Measurements from ENCODE around the gene KLHDC7A.

Gene KLHDC7A

DNA sequence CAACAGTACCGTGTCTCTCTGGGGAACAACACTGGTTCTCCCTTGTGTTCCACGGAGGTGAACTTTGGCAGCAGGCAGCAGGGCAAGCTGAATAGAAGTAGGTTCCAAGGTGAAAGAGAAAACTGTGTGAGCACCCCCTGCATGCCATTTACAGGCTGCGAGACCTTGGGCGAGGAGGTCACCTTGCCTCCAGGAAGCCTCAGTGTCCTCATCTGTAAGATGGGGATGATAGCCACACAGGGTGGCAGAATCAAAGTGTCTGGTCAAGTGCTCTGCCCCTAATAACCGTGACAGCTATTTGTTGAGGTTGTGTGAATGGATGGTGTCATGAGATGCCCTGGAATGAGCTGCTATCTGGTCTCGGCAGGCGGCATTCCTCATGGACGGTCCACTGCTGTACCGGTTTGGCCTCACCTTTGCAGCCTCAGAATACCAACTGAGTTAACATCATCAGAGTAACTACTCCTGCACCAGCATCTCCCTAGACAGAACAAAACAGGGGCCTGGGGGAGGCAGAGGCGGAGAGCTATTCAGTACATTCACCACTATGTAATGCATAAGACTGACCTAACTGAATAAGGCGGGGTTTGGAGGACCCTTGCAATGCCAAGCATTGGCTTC, 7.4 kb upstream of the KLHDC7A start:
- DNase-seq, result no peak

DNA sequence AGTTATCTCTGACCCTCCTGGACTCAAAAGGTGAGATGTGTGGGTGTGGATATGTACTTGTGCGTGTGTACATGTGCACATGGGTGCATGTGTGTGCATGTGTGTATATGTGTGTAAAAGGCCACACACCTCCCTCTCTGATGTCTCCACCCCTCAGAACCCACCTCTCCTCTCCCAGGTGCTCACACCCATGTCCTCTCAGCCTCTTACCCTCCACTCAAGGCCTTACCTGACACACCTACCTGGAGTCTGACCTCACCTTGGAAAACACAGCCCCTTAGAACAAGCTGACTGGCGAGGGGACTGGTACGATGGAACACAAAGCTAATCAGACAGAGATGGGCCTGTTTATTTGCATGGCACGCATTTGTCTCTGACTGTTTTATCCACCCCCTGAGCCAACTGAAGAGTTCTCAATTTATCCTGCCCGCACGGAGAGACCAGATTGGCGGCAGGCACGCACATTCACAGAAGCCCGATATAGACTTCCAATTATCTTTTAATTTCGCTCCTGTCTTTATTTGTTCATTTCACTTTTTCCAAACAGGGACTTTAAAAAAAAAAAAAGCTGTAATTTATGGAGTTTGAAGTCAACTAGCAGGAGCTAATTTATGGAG, 6.1 kb upstream of the KLHDC7A start:
- no peak for DNase-seq

DNA sequence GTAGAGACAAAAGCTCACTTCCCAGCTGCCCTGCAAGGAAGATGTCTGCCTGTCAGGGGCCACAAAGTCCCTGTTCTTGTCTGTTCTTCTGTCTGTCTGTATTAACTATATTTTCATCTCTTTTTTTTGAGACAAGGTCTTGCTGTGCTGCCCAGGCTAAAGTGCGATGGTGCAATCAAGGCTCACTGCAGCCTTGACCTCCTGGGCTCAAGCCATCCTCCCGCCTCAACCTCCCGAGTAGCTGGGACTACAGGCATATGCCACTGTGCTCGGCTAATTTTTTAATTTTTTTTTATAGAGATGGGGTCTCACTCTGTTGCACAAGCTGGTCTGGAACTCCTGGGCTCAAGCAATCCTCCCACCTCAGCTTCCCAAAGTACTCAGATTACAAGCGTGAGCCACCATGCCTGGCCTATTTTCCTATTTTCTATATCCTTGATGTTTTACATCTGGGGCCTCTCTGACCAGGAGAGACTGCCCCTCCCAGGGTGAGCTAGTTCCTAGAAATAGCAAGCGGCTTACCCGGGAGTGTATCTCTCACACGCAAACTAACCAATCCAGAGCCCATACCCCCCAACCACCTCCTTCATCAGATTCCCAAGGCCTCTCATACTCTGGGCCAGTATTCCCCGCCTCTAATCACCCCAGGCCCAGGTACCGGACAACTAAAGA, 5.4 kb upstream of the KLHDC7A start:
- DNase-seq, result no peak

DNA sequence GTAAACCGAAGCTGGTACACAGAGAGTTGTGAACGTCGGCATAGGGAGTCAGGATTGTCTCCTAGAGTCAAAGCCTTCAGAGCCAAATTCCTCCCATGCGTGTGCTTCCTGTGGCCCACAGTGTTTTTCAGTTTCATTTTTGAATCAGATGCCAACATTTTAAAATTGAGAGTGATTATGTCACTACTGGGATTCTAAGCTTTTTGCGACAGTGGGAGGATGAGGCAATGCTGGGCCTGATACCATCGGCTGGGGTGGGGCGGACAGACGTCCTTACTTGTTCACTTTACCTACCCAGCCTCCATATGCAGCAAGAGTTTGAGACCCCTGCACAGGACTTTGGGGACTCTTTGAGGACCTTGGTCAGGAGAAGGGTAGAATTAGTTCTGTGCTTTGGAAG, 1.3 kb upstream of the KLHDC7A start:
- DNase-seq, result no peak

DNA sequence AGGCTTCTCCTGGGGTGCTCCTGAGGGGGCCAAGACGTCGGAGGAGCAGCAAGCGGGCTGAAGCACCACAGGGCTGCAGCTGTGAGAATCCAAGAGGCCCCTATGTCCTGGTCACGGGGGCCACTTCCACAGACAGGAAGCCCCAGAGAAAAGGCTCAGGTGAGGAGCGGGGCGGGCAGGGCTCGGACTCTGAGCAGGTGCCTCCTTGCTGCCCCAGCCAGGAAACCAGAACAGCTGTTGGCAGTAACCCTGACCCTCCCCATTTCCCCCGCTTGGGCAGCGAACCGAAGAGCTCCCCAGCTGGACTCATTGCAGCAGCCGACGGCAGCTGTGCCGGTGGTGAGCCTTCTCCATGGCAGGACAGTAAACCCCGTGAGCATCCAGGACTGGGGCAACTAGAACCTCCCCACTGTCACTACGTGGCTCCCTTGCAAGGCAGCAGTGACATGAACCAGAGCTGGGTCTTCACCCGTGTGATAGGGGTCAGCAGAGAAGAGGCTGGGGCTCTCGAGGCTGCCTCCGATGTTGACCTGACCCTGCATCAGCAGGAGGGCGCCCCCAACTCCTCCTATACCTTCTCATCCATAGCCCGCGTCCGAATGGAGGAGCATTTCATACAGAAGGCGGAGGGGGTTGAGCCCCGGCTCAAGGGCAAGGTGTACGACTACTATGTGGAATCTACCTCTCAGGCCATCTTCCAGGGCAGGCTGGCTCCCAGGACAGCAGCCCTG, 625 bp downstream of the KLHDC7A start:
- DNase-seq, result no peak

- DNase-seq, result no peak
Observed at GRCh38 chr1:18481921-18482701, 1.4 kb downstream of the KLHDC7A start.

- DNase-seq, result no peak
Observed at GRCh38 chr1:18482721-18483425, 2.1 kb downstream of the KLHDC7A start.

- DNase-seq, result no peak
Observed at GRCh38 chr1:18484276-18484675, 3.5 kb downstream of the KLHDC7A start.

DNA sequence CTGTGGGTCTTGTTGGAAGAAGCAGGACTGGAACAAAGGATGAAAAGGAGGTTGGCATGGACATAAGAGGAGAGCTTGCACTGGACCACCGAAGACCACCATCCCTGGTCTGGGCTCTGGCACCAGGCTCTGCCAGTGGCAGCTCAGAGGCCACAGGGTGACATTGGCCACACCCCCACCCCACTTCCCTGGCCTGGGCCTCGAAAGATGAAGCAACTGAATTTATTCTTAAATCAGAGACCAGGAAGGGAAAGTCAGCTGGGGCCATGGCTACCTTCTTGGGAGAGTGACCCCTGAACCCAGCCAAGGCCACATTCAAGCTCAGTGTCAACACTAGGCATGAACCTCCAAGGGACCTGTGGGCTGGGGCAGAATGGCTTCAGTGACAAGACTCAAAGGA, 4.0 kb downstream of the KLHDC7A start:
- DNase-seq, result no peak

- DNase-seq, result no peak
Observed at GRCh38 chr1:18485227-18485626, 4.5 kb downstream of the KLHDC7A start.

DNA sequence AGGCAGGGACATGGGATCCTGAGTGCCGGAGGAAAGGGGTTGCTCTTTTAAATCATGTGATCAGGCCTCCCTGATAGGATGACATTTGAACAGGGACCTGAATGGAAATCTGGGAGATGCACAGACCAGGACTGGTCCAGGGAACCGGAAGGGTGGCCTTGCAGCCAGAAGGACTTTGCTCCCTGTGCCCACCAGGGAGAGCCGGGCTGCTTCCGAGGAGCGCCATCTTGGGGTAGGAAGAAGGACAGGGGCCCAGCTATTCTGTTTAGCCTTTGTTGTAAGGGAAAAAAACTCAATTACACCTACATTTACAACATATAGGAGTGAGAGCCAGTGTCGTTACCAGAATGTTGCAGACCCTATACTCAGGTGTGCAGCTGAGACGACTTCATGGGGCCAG, 5.5 kb downstream of the KLHDC7A start:
- no peak for DNase-seq

DNA sequence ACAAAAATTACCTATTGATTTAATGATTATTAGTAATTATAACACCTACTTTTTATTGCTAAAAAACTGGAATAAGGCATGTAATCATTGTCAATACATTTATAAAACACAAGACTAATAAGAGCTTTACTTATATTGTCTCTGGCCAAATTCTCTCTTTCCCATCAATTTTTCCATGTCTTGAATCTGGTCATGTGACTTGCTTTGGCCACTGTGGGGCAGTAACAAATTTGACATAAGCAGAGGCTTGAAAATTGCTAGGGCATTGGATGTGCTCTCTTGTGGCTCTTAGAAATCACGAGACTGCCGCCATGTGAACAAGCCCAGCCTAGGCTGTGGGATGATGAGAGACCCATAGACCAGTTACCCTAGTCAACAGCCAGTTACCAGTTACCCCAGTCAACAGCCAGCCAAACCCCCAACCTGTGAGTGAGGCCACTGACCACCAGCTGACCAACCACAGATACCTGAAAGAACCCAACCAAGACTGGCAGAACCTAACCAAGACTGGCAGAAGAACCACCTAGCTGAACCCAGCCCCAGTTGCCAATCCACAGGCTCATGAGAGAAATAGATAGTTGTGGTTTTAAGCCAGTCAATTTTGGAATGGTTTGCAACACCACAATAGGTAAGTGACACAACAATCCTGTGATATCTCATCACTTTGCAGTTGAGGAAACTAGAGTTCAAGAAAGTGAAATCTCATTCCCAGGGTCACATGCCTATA, 8.8 kb downstream of the KLHDC7A start:
- DNase-seq, result no peak

GRCh38 chr1:18491168-18491567, 10.4 kb downstream of the KLHDC7A start:
- no peak for DNase-seq

- DNase-seq, result no peak
Observed at GRCh38 chr1:18494304-18494703, 13.6 kb downstream of the KLHDC7A start.

- DNase-seq, result no peak
Observed at GRCh38 chr1:18495635-18496034, 14.9 kb downstream of the KLHDC7A start.

DNA sequence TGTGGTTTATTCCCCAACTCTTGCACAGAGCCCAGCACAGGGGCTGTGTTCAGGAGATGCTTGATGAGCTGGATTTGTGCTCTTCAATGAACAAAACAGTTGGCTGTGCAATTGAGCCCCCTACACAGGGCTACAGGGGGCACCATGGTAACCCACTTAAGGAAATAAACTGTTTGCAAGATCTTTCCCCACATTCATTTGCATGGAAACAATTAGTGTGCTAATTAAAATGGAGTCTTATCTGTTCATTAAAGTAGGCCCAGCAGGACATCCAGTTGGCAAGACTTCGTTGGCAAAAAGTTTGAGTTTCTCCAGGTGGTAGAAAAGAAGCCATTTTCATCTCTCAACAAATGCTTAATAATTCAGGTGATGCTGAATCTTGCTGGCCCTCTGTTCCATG, 15.3 kb downstream of the KLHDC7A start:
- no peak for DNase-seq

DNA sequence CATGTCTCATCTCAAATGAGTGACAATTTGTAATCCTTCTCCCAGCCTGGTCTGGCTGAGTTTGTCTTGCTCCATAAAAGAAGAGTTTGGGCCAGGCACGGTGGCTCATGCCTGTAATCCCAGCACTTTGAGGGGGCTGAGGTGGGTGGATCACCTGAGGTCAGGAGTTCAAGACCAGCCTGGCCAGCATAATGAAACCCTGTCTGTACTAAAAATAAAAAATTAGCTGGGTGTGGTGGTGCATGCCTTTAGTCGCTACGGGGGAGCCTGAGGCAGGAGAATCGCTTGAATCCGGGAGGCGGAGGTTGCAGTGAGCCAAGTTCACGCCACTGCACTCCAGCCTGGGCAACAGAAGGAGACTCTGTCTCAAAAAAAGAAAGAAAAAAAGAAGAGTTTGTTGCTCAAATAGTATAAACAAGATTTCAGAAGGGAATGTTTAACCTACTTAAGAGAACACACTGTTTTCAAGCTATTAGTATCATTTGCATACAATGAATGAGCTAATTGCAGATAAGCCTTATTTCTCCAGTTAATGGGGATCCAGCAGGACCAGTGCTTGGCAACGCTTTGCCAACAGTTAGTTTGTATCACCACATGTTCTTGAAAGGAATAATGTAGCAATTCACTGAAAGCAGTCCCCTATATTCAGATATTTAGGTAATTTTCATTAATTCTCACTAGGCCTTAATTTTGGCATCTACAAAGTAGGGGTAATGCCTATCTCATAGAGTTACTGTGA, 15.9 kb downstream of the KLHDC7A start:
- DNase-seq, result no peak

GRCh38 chr1:18501833-18502232, 21.1 kb downstream of the KLHDC7A start:
- DNase-seq, result no peak

DNA sequence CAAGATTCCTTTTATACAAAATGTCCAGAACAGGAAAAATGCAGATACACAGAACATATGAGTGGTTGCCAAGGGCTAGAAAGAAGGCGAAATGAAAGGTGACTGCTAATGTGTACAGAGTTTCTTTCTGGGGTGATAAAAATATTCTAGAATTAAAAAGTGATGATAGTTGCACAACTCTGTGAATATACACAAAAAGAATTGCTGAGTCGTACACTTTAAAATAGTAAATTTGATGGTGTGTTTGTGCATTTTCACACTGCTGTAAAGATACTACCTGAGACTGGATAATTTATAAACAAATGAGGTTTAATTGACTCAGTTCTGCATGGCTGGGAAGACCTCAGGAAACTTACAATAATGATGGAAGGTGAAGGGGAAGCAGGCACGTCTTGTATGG, 23.9 kb downstream of the KLHDC7A start:
- DNase-seq, result no peak

- DNase-seq, result no peak
Observed at GRCh38 chr1:18505666-18506065, 24.9 kb downstream of the KLHDC7A start.

- no peak for DNase-seq
Observed at GRCh38 chr1:18508084-18508483, 27.4 kb downstream of the KLHDC7A start.

Measured in stimulated activated CD4-positive, alpha-beta T cell treated with anti-CD3 and anti-CD28 coated beads, Interleukin-12 subunit alpha, Interleukin-12 subunit beta, amount 100 ng/mL, for 4 hours (primary cell).